Activated CD4-positive, CD25-positive, alpha-beta regulatory T cell treated with anti-CD3 and anti-CD28 coated beads, Interleukin-2, amount 50 U/mL, for 24 hours (primary cell): ENCODE measurements around the gene ATP9B.

Experiments used
- ATAC-seq, 2 donors: fragments of 150-1000 bp; cut with Tn5 transposase; one replicate each; pipeline ENCODE4 v1.10.0; 2021; ENCODE audit warnings: mild to moderate bottlenecking in 1 of 2, moderate library complexity in 1 of 2

ATP9B gene

GRCh38 chr18:79416677-79417052 lies 347.5 kb downstream of the ATP9B start:
- ATAC-seq, result no peak

GRCh38 chr18:79418236-79418635 lies 349.0 kb downstream of the ATP9B start:
- no peak for ATAC-seq

GRCh38 chr18:79418642-79419041 lies 349.4 kb downstream of the ATP9B start:
- ATAC-seq, result no peak

GRCh38 chr18:79420033-79420745 lies 351.0 kb downstream of the ATP9B start:
- ATAC-seq, result no peak

GRCh38 chr18:79421275-79421857 lies 352.2 kb downstream of the ATP9B start:
- no peak for ATAC-seq

- ATAC-seq, result peak; percentile 41 to 62
Observed at GRCh38 chr18:79422022-79422782, 353.0 kb downstream of the ATP9B start.

GRCh38 chr18:79422783-79423165 lies 353.6 kb downstream of the ATP9B start:
- no peak for ATAC-seq

- ATAC-seq, result no peak
Observed at GRCh38 chr18:79423211-79424007, 354.2 kb downstream of the ATP9B start.

GRCh38 chr18:79424008-79424565 lies 354.9 kb downstream of the ATP9B start:
- no peak for ATAC-seq

GRCh38 chr18:79424880-79425568 lies 355.8 kb downstream of the ATP9B start:
- ATAC-seq, result no peak

GRCh38 chr18:79425569-79425886 lies 356.3 kb downstream of the ATP9B start:
- no peak for ATAC-seq

GRCh38 chr18:79426376-79427300 lies 357.4 kb downstream of the ATP9B start:
- ATAC-seq, result no peak

GRCh38 chr18:79427368-79428225 lies 358.4 kb downstream of the ATP9B start:
- no peak for ATAC-seq
